GM15510 (cell line): ENCODE data around the gene ZNF335.

Experiments used
- POLR2A ChIP-seq: IDR thresholded peaks from 3 replicates; pipeline ENCODE4 v1.6.1; 2011; ENCODE audit warnings: borderline replicate concordance; ENCODE audit not compliant: insufficient read length; ENCODE audit errors: extremely low read depth

Gene ZNF335

DNA sequence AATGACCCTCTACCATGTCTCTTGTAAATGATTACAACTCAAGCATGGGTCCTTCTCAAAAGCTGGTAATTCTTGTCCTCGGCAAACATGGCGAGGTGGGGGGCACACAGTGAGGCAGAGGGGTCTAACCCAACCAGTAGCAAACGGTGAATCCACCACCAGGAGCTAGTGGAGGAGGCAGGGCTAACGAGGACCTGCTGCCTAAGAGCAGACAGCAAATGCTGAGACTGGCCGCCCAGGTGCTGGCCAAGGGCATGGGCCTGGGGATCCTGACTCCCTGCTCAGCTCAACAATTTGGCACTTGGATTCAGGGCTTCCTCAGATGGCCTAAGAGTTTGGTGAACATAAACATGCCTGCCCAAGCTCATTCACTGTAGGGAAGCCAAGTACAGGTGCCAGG, 19.1 kb downstream of the ZNF335 start:
- no peak for TF ChIP-seq POLR2A

DNA sequence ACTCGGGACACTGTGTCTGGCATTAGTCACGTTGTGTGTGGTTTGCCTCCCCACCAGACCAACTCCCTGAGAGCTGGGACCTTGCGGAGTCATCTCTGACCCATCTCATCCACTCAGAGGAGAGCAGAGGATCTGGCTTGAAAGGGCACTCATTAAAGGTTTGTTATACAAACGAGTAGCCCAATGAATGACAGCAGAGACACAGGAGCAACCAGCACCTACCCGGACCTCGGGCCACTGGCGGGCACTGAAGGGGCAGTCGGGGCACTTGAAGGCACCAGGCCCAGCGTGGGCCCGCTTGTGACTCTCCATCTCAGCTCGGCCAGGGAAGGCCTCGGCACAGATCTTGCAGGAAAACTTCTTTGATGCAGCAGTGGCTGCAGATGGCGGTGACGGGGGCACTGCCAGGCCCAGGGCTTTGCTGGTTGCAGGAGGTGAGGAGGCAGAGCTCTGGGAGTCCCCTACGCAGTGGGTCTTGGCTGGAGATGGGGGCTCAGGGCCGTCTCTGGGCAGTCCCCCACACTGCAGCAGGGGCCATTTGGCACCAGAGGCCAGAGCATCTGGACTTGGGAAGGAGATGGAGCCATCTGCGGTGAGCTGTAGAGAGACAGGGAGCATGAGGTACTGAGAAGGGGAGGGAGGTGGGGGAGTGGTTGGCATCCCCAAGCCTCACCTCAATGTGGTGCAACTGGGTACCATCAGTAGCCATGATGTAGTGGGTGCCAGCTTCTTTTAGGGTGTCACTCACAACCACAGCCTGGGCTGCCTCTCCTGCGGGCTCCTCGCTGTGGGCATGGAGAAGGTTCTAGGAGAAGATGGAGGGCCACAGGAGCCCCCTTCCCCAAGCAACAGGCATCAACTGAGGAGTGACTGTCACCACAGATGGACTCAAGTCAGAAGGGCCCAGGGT, 19.8 kb downstream of the ZNF335 start:
- TF ChIP-seq POLR2A, result no peak

DNA sequence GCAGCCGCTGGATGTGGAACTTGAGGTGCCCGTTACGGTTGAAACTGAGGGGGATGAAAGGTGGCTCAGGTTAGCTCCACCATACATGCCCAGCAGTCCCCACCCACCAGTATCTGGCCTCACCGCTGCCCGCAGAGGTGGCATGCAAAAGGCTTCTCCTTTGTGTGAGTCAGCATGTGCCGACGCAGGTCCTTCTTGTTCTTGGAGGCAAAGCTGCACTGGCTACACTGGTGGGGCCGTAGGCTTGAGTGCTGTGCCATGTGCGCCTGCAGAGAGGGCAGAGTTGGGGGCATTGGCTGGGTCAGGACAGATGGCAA, 21.7 kb downstream of the ZNF335 start:
- TF ChIP-seq POLR2A, result no peak

GRCh38 chr20:45949542-45950329, 22.3 kb downstream of the ZNF335 start:
- no peak for TF ChIP-seq POLR2A

- TF ChIP-seq POLR2A, result no peak
These were observed 23.1 kb downstream of the ZNF335 start for GRCh38 chr20:45948742-45949541.

- no peak for TF ChIP-seq POLR2A
These were observed 23.7 kb downstream of the ZNF335 start for GRCh38 chr20:45948261-45948733.

DNA sequence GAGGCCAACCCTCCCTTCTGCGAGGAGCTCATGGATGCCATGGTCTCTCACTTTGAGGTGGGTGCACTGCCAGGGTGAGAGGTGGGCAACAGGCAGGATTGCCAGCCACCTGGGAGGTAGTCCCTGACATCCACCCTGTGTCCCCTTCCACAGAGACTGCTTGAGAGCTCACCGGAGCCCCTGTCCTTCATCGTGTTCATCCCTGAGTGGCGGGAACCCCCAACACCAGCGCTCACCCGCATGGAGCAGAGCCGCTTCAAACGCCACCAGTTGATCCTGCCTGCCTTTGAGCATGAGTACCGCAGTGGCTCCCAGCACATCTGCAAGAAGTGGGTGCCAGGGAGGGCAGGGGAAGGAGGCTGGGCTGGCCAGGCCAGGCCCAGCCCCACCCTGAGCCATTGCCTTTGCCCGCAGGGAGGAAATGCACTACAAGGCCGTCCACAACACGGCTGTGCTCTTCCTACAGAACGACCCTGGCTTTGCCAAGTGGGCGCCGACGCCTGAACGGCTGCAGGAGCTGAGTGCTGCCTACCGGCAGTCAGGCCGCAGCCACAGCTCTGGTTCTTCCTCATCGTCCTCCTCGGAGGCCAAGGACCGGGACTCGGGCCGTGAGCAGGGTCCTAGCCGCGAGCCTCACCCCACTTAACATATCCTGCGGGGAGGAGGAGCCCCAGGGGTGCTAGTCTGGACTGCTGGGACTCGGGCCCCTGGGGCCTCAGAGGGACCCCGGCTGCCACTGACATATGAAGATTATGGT, 24.7 kb downstream of the ZNF335 start:
- TF ChIP-seq POLR2A, result no peak

GRCh38 chr20:45946149-45946970, 25.6 kb downstream of the ZNF335 start:
- TF ChIP-seq POLR2A, result no peak

GRCh38 chr20:45945678-45946148, 26.3 kb downstream of the ZNF335 start:
- TF ChIP-seq POLR2A, result no peak

GRCh38 chr20:45944965-45945677, 26.9 kb downstream of the ZNF335 start:
- no peak for TF ChIP-seq POLR2A

- TF ChIP-seq POLR2A, result no peak
These were observed 27.6 kb downstream of the ZNF335 start for GRCh38 chr20:45944151-45944964.

GRCh38 chr20:45943613-45944012, 28.4 kb downstream of the ZNF335 start:
- no peak for TF ChIP-seq POLR2A
